Caco-2 (cell line): ENCODE measurements around the gene SP4. TPM values are rescaled to one million over a fixed set of nuclear protein-coding genes. Genes with fewer than 3 reads are reported as not detected.

Experiments
- BruUV-seq: library from RNA; stranded (reverse); fragments of 400-500 nt; replicated peaks from 2 replicates; lab custom pipeline; 2021; lab: Mats Ljungman, UMichigan
- CTCF ChIA-PET: fragments of 300-600 bp; sonication (Branson Sonifier 250); formaldehyde crosslinking; loops from one replicate; lab custom pipeline; 2022; ENCODE audit warnings: antibody characterized with exemption; lab: Charles Lee
- POLR2A ChIA-PET: fragments of 300-600 bp; sonication (Branson Sonifier 250); formaldehyde crosslinking; loops from one replicate; lab custom pipeline; 2022; ENCODE audit warnings: antibody characterized with exemption; lab: Charles Lee
- DNase-seq, 2 experiments: peaks; one replicate each; pipeline versions ENCODE4 v3.0.0 to v3.0.0-alpha.2; 2020 to 2022
- H3K27me3 ChIP-seq: replicated peaks from 2 replicates; pipeline ENCODE4 v1.6.0; 2011; ENCODE audit warnings: low read length; ENCODE audit not compliant: control insufficient read depth, insufficient read depth
- H3K36me3 ChIP-seq: 2 replicates; pipeline ENCODE4 v1.5.1; 2011; ENCODE audit warnings: low read length; ENCODE audit not compliant: control insufficient read depth, insufficient read depth
- H3K4me1 ChIP-seq: fragments of 250-450 bp; sonication (Bioruptor Pico); 2 replicates; pipeline ENCODE4 v1.5.1; 2020; ENCODE audit warnings: mild to moderate bottlenecking
- H3K4me3 ChIP-seq: 2 replicates; pipeline ENCODE4 v1.5.1; 2011; ENCODE audit warnings: low read depth, mild to moderate bottlenecking, control low read depth, low read length
- H3K9me3 ChIP-seq: fragments of 250-450 bp; sonication (Bioruptor Pico); 2 replicates; pipeline ENCODE4 v1.5.1; 2020; ENCODE audit warnings: mild to moderate bottlenecking, moderate library complexity
- H3K27ac Mint-ChIP-seq: one replicate; pipeline ENCODE4 v1.8.0; 2022; ENCODE audit warnings: mixed read lengths; ENCODE audit not compliant: unreplicated experiment
- H3K27me3 Mint-ChIP-seq: one replicate; pipeline ENCODE4 v1.8.0; 2022; ENCODE audit warnings: mixed read lengths; ENCODE audit not compliant: insufficient read depth, unreplicated experiment
- H3K36me3 Mint-ChIP-seq: one replicate; pipeline ENCODE4 v1.8.0; 2022; ENCODE audit warnings: mild to moderate bottlenecking, mixed read lengths; ENCODE audit not compliant: insufficient read depth, unreplicated experiment
- H3K4me1 Mint-ChIP-seq: one replicate; pipeline ENCODE4 v1.8.0; 2022; ENCODE audit warnings: low read depth, mixed read lengths; ENCODE audit not compliant: unreplicated experiment
- H3K4me3 Mint-ChIP-seq: one replicate; pipeline ENCODE4 v1.8.0; 2022; ENCODE audit warnings: mild to moderate bottlenecking, moderate library complexity, mixed read lengths; ENCODE audit not compliant: unreplicated experiment
- H3K9me3 Mint-ChIP-seq: one replicate; pipeline ENCODE4 v1.8.0; 2022; ENCODE audit warnings: mixed read lengths; ENCODE audit not compliant: unreplicated experiment
- CTCF ChIP-seq, 2 experiments: fragments of 200-600 bp in 1 of 2; IDR thresholded peaks; 1 replicate in 1 of 2; 2 replicates in 1 of 2; pipeline versions ENCODE4 v1.5.1 to v1.8.0; 2011 to 2022; ENCODE audit warnings: antibody characterized with exemption in 1 of 2, control low read depth in 1 of 2, inconsistent platforms in 1 of 2, low read depth in 1 of 2, low read length in 1 of 2, mild to moderate bottlenecking in 1 of 2, moderate library complexity in 1 of 2; ENCODE audit not compliant: insufficient read depth in 1 of 2, severe bottlenecking in 1 of 2, unreplicated experiment in 1 of 2
- intact Hi-C: fragments of 100-400 bp; cut with micrococcal nuclease; formaldehyde crosslinking; loops from one replicate; pipeline ENCODE4 v1.10.0; 2022; ENCODE audit not compliant: unreplicated experiment
- total RNA-seq: library from RNA; stranded (reverse); gene quantifications from 2 replicates; pipeline ENCODE4 v1.2.3, GENCODE V29; 2022

SP4 gene
- total RNA-seq, 1 experiment from 2014 or later = 10.8 TPM

GRCh38 chr7:21413502-21413901 is 14.4 kb upstream of the SP4 start:
- H3K4me1 ChIP-seq = peaks cover 32% of the 10 kb centered on the region
- TF ChIP-seq CTCF (IDR thresholded peaks at IDR 0.05; ENCODE audit: insufficient read depth in 1 of 2, low read depth in 1 of 2, low read length in 1 of 2, severe bottlenecking in 1 of 2, unreplicated experiment in 1 of 2) = no peak
- H3K9me3 ChIP-seq = peaks cover 4% of the 10 kb centered on the region; the same call in 1 of the 2 replicates
- Mint-ChIP-seq H3K27me3 (no peaks in the 10 kb centered on the region), H3K4me3 (no peak overlapping the region), H3K9me3 (peaks cover 13% of the 10 kb centered on the region), H3K27ac (no peak overlapping the region), H3K36me3 (no peaks in the 10 kb centered on the region), H3K4me1 (peaks cover 13% of the 10 kb centered on the region)
- no peak overlapping the region for H3K4me3 ChIP-seq
- no peak for DNase-seq
- ChIA-PET CTCF (no interaction called here), POLR2A (interaction anchor here (0.6 kb wide), 1 partner anchor 13 kb away, joined by 3 read pairs; no protein-coding TSS in a partner anchor)
- intact Hi-C loops = no loop called here
- no TSS peak for BruUV-seq
- no peaks in the 10 kb centered on the region for H3K27me3 ChIP-seq
- H3K36me3 ChIP-seq = no peaks in the 10 kb centered on the region

- CTCF ChIA-PET = interaction anchor here (2.8 kb wide), 1 partner anchor 12 kb away, joined by 17 read pairs; the partner anchor contains the start of gene SP4
Measured at GRCh38 chr7:21414795-21415393, 13.0 kb upstream of the SP4 start.

GRCh38 chr7:21417647-21418046 is 10.2 kb upstream of the SP4 start:
- no peak overlapping the region for H3K4me3 ChIP-seq
- no peaks in the 10 kb centered on the region for H3K27me3 Mint-ChIP-seq
- no peaks in the 10 kb centered on the region for H3K4me1 Mint-ChIP-seq
- POLR2A ChIA-PET = no interaction called here
- no peaks in the 10 kb centered on the region for H3K27me3 ChIP-seq
- DNase-seq = no peak
- no TSS peak for BruUV-seq
- H3K36me3 Mint-ChIP-seq = no peaks in the 10 kb centered on the region
- H3K36me3 ChIP-seq = no peaks in the 10 kb centered on the region
- no peak overlapping the region for H3K4me3 Mint-ChIP-seq
- H3K9me3 Mint-ChIP-seq = no peaks in the 10 kb centered on the region
- H3K4me1 ChIP-seq = peaks cover 17% of the 10 kb centered on the region
- CTCF ChIA-PET = no interaction called here
- H3K9me3 ChIP-seq = no peaks in the 10 kb centered on the region
- no peak overlapping the region for H3K27ac Mint-ChIP-seq
- intact Hi-C loops = no loop called here
- no peak for TF ChIP-seq CTCF (IDR thresholded peaks at IDR 0.05; ENCODE audit: insufficient read depth in 1 of 2, low read depth in 1 of 2, low read length in 1 of 2, severe bottlenecking in 1 of 2, unreplicated experiment in 1 of 2)

More at GRCh38 chr7:21414795-21415393, 13.0 kb upstream of the SP4 start:
- Mint-ChIP-seq H3K27me3 (no peaks in the 10 kb centered on the region), H3K4me1 (peaks cover 6% of the 10 kb centered on the region), H3K9me3 (peaks cover 6% of the 10 kb centered on the region), H3K27ac (no peak overlapping the region), H3K4me3 (no peak overlapping the region), H3K36me3 (no peaks in the 10 kb centered on the region)
- Histone ChIP-seq H3K4me1 (peaks cover 21% of the 10 kb centered on the region), H3K4me3 (no peak overlapping the region), H3K9me3 (no peaks in the 10 kb centered on the region; the same call in 1 of the 2 replicates), H3K27me3 (no peaks in the 10 kb centered on the region), H3K36me3 (no peaks in the 10 kb centered on the region)
- no peak for TF ChIP-seq CTCF (IDR thresholded peaks at IDR 0.05; ENCODE audit: insufficient read depth in 1 of 2, low read depth in 1 of 2, low read length in 1 of 2, severe bottlenecking in 1 of 2, unreplicated experiment in 1 of 2)
- intact Hi-C loops = no loop called here
- BruUV-seq = no TSS peak
- DNase-seq = no peak
- POLR2A ChIA-PET = interaction anchor here (1.5 kb wide), 1 partner anchor 13 kb away, joined by 3 read pairs; the partner anchor contains the start of gene SP4
